Lung (tissue), 12 donors: ENCODE results near the gene ASAP3. TPM values are rescaled to one million over a fixed set of nuclear protein-coding genes. Genes with fewer than 3 reads are reported as not detected.

Experiments used
- ATAC-seq: fragments of 200-7000 bp; cut with Tn5 transposase; one replicate; pipeline ENCODE4 v1.9.1; 2020; ENCODE audit warnings: moderate number of reproducible peaks; ENCODE audit not compliant: insufficient read depth, low FRiP score
- DNase-seq, 3 donors: peaks; one replicate each; pipeline ENCODE4 v3.0.0-alpha.2; 2013 to 2017
- H3K27ac ChIP-seq, 2 donors: one replicate each; pipeline ENCODE4 v1.5.1; 2013; ENCODE audit warnings: mild to moderate bottlenecking in 2 of 2, moderate library complexity in 2 of 2, control low read depth in 1 of 2, inconsistent platforms in 1 of 2, low read depth in 1 of 2, low read length in 1 of 2
- H3K27me3 ChIP-seq, 3 donors: one replicate each; pipeline ENCODE4 v1.5.1; 2013; ENCODE audit warnings: low read length in 2 of 3; ENCODE audit not compliant: control insufficient read depth in 3 of 3, insufficient read depth in 3 of 3
- H3K36me3 ChIP-seq, 4 donors: one replicate each; pipeline ENCODE4 v1.5.1; 2013; ENCODE audit warnings: low read length in 4 of 4, mild to moderate bottlenecking in 1 of 4, moderate library complexity in 1 of 4; ENCODE audit not compliant: control insufficient read depth in 4 of 4, insufficient read depth in 4 of 4
- H3K4me1 ChIP-seq, 5 donors: one replicate each; pipeline ENCODE4 v1.5.1; 2013; ENCODE audit warnings: low read length in 5 of 5, mild to moderate bottlenecking in 2 of 5, moderate library complexity in 1 of 5; ENCODE audit not compliant: control insufficient read depth in 5 of 5, insufficient read depth in 5 of 5
- H3K4me3 ChIP-seq: one replicate; pipeline ENCODE4 v1.5.1; 2013; ENCODE audit warnings: mild to moderate bottlenecking, control low read depth, moderate library complexity
- H3K9ac ChIP-seq, 2 donors: one replicate each; pipeline ENCODE4 v1.5.1; 2013; ENCODE audit warnings: low read length in 2 of 2, control low read depth in 1 of 2; ENCODE audit not compliant: insufficient read depth in 1 of 2
- H3K9me3 ChIP-seq, 4 donors: one replicate each; pipeline ENCODE4 v1.5.1; 2013; ENCODE audit warnings: low read length in 3 of 4, mild to moderate bottlenecking in 1 of 4, moderate library complexity in 1 of 4; ENCODE audit not compliant: control insufficient read depth in 4 of 4, insufficient read depth in 3 of 4
- CTCF ChIP-seq: IDR thresholded peaks from 2 replicates; pipeline ENCODE4 v1.5.1; 2012; ENCODE audit warnings: mild to moderate bottlenecking; ENCODE audit errors: control extremely low read depth, extremely low read depth
- WGBS, 2 donors: extraction: QIAGEN DNeasy Blood & Tissue Kit; methylation state at CpG; one replicate each; pipeline ENCODE4 v1.1.7; 2013; 5-methylcytosine and 5-hydroxymethylcytosine counted together
- polyA plus RNA-seq, 2 donors: library from polyadenylated mRNA; stranded (reverse); fragments of 200-250 nt; gene quantifications; one replicate each; pipeline ENCODE4 v1.2.1, GENCODE V29; 2013
- total RNA-seq, 2 donors: library from RNA; depleted of rRNA in 1 of 2; stranded (reverse); fragments of >200 nt in 1 of 2; gene quantifications; one replicate each; pipeline ENCODE4 v1.2.1, GENCODE V29; 2014 to 2021
- donor health status: control.
- donor health status: control.
- donor health status: Bipolar disorder and iron deficiency.
- donor health status: healthy.
- donor health status: DM: yes; HTN: yes; CAD: no.

ASAP3 gene
- total and polyA plus RNA-seq, 4 donors, result 16.9 to 38.1 (median 30.0) TPM

GRCh38 chr1:23528250-23528978 lies 44.4 kb upstream of the ASAP3 start:
- no peak overlapping the region for H3K4me3 ChIP-seq
- peaks cover 0 to 29% (median 6%) of the 10 kb centered on the region in 5 donors for H3K4me1 ChIP-seq
- 4 to 10% methylated on average over 9 of the region's 9 CpGs for WGBS, 2 donors
- no peaks in the 10 kb centered on the region for H3K9me3 ChIP-seq
- TF ChIP-seq CTCF, result no peak
- DNase-seq, result peak; percentile 43 to 71 (median 66)
- no peak overlapping the region for H3K9ac ChIP-seq
- peak overlapping the region in 1 of 2 donors; percentile 64 for H3K27ac ChIP-seq
- no peaks in the 10 kb centered on the region for H3K36me3 ChIP-seq
- peak; percentile 71 for ATAC-seq
- no peaks in the 10 kb centered on the region for H3K27me3 ChIP-seq

GRCh38 chr1:23527900-23528249 lies 43.9 kb upstream of the ASAP3 start:
- WGBS, 2 donors, result 47 to 53% methylated on average over 6 of the region's 6 CpGs
- Histone ChIP-seq H3K4me3 (no peak overlapping the region), H3K36me3 (no peaks in the 10 kb centered on the region), H3K27ac (no peak overlapping the region), H3K9ac (no peak overlapping the region), H3K9me3 (no peaks in the 10 kb centered on the region), H3K27me3 (no peaks in the 10 kb centered on the region), H3K4me1 (peaks cover 0 to 29% (median 6%) of the 10 kb centered on the region in 5 donors)
- TF ChIP-seq CTCF, result no peak
- ATAC-seq (no peak), DNase-seq (no peak)

- Histone ChIP-seq H3K9ac (no peak overlapping the region), H3K4me3 (no peak overlapping the region), H3K9me3 (no peaks in the 10 kb centered on the region), H3K27me3 (no peaks in the 10 kb centered on the region), H3K27ac (no peak overlapping the region), H3K4me1 (peaks cover 0 to 29% (median 6%) of the 10 kb centered on the region in 5 donors), H3K36me3 (no peaks in the 10 kb centered on the region)
- TF ChIP-seq CTCF, result no peak
- DNase-seq (no peak), ATAC-seq (no peak)
- 69 to 82% methylated on average over 7 of the region's 7 CpGs for WGBS, 2 donors
Measured at GRCh38 chr1:23527366-23527765, 43.4 kb upstream of the ASAP3 start.
